ENCODE data around the gene OTUB2.

- TF ChIP-seq MXI1 (IDR thresholded peaks at IDR 0.05; ENCODE audit: low read depth, low read length): no peak
- TF ChIP-seq, protein P1, sequence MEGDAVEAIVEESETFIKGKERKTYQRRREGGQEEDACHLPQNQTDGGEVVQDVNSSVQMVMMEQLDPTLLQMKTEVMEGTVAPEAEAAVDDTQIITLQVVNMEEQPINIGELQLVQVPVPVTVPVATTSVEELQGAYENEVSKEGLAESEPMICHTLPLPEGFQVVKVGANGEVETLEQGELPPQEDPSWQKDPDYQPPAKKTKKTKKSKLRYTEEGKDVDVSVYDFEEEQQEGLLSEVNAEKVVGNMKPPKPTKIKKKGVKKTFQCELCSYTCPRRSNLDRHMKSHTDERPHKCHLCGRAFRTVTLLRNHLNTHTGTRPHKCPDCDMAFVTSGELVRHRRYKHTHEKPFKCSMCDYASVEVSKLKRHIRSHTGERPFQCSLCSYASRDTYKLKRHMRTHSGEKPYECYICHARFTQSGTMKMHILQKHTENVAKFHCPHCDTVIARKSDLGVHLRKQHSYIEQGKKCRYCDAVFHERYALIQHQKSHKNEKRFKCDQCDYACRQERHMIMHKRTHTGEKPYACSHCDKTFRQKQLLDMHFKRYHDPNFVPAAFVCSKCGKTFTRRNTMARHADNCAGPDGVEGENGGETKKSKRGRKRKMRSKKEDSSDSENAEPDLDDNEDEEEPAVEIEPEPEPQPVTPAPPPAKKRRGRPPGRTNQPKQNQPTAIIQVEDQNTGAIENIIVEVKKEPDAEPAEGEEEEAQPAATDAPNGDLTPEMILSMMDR (IDR thresholded peaks at IDR 0.05): no peak
- TF ChIP-seq ZBTB33 (IDR thresholded peaks at IDR 0.05; ENCODE audit: borderline replicate concordance, low read depth): no peak
- TF ChIP-seq, protein P2, sequence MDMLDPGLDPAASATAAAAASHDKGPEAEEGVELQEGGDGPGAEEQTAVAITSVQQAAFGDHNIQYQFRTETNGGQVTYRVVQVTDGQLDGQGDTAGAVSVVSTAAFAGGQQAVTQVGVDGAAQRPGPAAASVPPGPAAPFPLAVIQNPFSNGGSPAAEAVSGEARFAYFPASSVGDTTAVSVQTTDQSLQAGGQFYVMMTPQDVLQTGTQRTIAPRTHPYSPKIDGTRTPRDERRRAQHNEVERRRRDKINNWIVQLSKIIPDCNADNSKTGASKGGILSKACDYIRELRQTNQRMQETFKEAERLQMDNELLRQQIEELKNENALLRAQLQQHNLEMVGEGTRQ (IDR thresholded peaks at IDR 0.05; ENCODE audit: borderline replicate concordance, low read depth, low read length): no peak
- no peak for TF ChIP-seq POLR2AphosphoS5 (IDR thresholded peaks at IDR 0.05; ENCODE audit: low read depth, low read length)
- TF ChIP-seq TAF1 (IDR thresholded peaks at IDR 0.05; ENCODE audit: borderline replicate concordance, low read depth, low read length): no peak
- TF ChIP-seq SMC3 (IDR thresholded peaks at IDR 0.05; ENCODE audit: low read depth, low read length): no peak
- TF ChIP-seq EP300 (IDR thresholded peaks at IDR 0.05; ENCODE audit: borderline replicate concordance in 1 of 2, low read depth in 1 of 2, low read length in 1 of 2): no peak
- TF ChIP-seq, protein P3, sequence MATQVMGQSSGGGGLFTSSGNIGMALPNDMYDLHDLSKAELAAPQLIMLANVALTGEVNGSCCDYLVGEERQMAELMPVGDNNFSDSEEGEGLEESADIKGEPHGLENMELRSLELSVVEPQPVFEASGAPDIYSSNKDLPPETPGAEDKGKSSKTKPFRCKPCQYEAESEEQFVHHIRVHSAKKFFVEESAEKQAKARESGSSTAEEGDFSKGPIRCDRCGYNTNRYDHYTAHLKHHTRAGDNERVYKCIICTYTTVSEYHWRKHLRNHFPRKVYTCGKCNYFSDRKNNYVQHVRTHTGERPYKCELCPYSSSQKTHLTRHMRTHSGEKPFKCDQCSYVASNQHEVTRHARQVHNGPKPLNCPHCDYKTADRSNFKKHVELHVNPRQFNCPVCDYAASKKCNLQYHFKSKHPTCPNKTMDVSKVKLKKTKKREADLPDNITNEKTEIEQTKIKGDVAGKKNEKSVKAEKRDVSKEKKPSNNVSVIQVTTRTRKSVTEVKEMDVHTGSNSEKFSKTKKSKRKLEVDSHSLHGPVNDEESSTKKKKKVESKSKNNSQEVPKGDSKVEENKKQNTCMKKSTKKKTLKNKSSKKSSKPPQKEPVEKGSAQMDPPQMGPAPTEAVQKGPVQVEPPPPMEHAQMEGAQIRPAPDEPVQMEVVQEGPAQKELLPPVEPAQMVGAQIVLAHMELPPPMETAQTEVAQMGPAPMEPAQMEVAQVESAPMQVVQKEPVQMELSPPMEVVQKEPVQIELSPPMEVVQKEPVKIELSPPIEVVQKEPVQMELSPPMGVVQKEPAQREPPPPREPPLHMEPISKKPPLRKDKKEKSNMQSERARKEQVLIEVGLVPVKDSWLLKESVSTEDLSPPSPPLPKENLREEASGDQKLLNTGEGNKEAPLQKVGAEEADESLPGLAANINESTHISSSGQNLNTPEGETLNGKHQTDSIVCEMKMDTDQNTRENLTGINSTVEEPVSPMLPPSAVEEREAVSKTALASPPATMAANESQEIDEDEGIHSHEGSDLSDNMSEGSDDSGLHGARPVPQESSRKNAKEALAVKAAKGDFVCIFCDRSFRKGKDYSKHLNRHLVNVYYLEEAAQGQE (IDR thresholded peaks at IDR 0.05; ENCODE audit: low read depth, low read length): no peak
- no peak for TF ChIP-seq JUND (IDR thresholded peaks at IDR 0.05)
- no peak for TF ChIP-seq FOXJ3 (CRISPR knock-in tag; IDR thresholded peaks at IDR 0.05)
- TF ChIP-seq YY1 (IDR thresholded peaks at IDR 0.05; ENCODE audit: low read depth): no peak
- TF ChIP-seq ELF1 (IDR thresholded peaks at IDR 0.05): no peak
These were observed 2.3 kb downstream of the OTUB2 start for GRCh38 chr14:94028450-94028826.
